ENCODE data around the gene RABEP1.
A peak's percentile ranks its signal among the peaks of the same experiment; 100 is the strongest.

The RABEP1 gene

GRCh38 chr17:5241861-5242671, 40.0 kb upstream of the RABEP1 start:
- DNase-seq (ENCODE audit: extremely low read depth, low read depth), result no peak
- H3K4me3 ChIP-seq (replicated peaks; ENCODE audit: low read depth, low read length), result no peak overlapping the region
- TF ChIP-seq CTCF (IDR thresholded peaks at IDR 0.05; ENCODE audit: low read depth, low read length, missing control alignments), result no peak

GRCh38 chr17:5247621-5248020, 34.5 kb upstream of the RABEP1 start:
- TF ChIP-seq CTCF (IDR thresholded peaks at IDR 0.05; ENCODE audit: low read depth, low read length, missing control alignments), result no peak

GRCh38 chr17:5248821-5249479, 33.1 kb upstream of the RABEP1 start:
- TF ChIP-seq CTCF (IDR thresholded peaks at IDR 0.05; ENCODE audit: low read depth, low read length, missing control alignments), result no peak
- no peak for DNase-seq (ENCODE audit: extremely low read depth, low read depth)
- no peak overlapping the region for H3K4me3 ChIP-seq (replicated peaks; ENCODE audit: low read depth, low read length)

More at GRCh38 chr17:5247621-5248020, 34.5 kb upstream of the RABEP1 start:
- no peak overlapping the region for H3K4me3 ChIP-seq (replicated peaks; ENCODE audit: low read depth, low read length)
- DNase-seq (ENCODE audit: extremely low read depth, low read depth), result no peak

- H3K4me3 ChIP-seq (replicated peaks; ENCODE audit: low read depth, low read length), result no peak overlapping the region
- TF ChIP-seq CTCF (IDR thresholded peaks at IDR 0.05; ENCODE audit: low read depth, low read length, missing control alignments), result peak; percentile 63
- DNase-seq (ENCODE audit: extremely low read depth, low read depth), result peak; percentile 58
These were observed 32.5 kb upstream of the RABEP1 start for GRCh38 chr17:5249615-5250014.

GRCh38 chr17:5254414-5254813, 27.7 kb upstream of the RABEP1 start:
- H3K4me3 ChIP-seq (replicated peaks; ENCODE audit: low read depth, low read length), result no peak overlapping the region
- no peak for DNase-seq (ENCODE audit: extremely low read depth, low read depth)
- no peak for TF ChIP-seq CTCF (IDR thresholded peaks at IDR 0.05; ENCODE audit: low read depth, low read length, missing control alignments)

- H3K4me3 ChIP-seq (replicated peaks; ENCODE audit: low read depth, low read length), result no peak overlapping the region
- no peak for TF ChIP-seq CTCF (IDR thresholded peaks at IDR 0.05; ENCODE audit: low read depth, low read length, missing control alignments)
- DNase-seq (ENCODE audit: extremely low read depth, low read depth), result no peak
These were observed 27.1 kb upstream of the RABEP1 start for GRCh38 chr17:5254903-5255521.
